HG02798 (cell line): ENCODE data around the gene SYT12.

Experiments
- ATAC-seq: cut with Tn5 transposase; IDR thresholded peaks from one replicate; pipeline ENCODE4 v1.9.1; 2021; ENCODE audit warnings: mild to moderate bottlenecking; ENCODE audit not compliant: unreplicated experiment, poor library complexity

Gene SYT12

GRCh38 chr11:67090717-67091116 lies 67.8 kb downstream of the SYT12 start:
- ATAC-seq, result no peak

- no peak for ATAC-seq
Observed at GRCh38 chr11:67095214-67095507, 72.2 kb downstream of the SYT12 start.

GRCh38 chr11:67098799-67099429 lies 76.0 kb downstream of the SYT12 start:
- ATAC-seq, result no peak

- ATAC-seq, result peak; percentile 63
Observed at GRCh38 chr11:67099831-67100324, 76.9 kb downstream of the SYT12 start.
